Karpas-422 (cell line): Measurements from ENCODE around the gene SERINC5. TPM values are rescaled to one million over a fixed set of nuclear protein-coding genes. Genes with fewer than 3 reads are reported as not detected.
"Not testable (repeated sequence)": the region's sequence is repeated elsewhere in the genome, so short reads cannot be mapped to it uniquely, and the experiment has no call there.

Source experiments
- DNase-seq: peaks from one replicate; pipeline ENCODE4 v3.0.0-alpha.2; 2015
- H2AFZ ChIP-seq: fragments of 200-600 bp; sonication (generic); 2 replicates; pipeline ENCODE4 v1.6.1; 2014; ENCODE audit warnings: antibody characterized with exemption, low read length, mixed read lengths
- H3K27ac ChIP-seq: fragments of 200-600 bp; sonication (generic); 2 replicates; pipeline ENCODE4 v1.5.1; 2014; ENCODE audit warnings: mild to moderate bottlenecking, low read length, moderate library complexity
- H3K27me3 ChIP-seq: fragments of 200-600 bp; sonication (generic); 2 replicates; pipeline ENCODE4 v1.6.1; 2014; ENCODE audit warnings: low read length, mixed read lengths
- H3K36me3 ChIP-seq: fragments of 200-600 bp; sonication (generic); 2 replicates; pipeline ENCODE4 v1.6.1; 2014; ENCODE audit warnings: low read length, mixed read lengths; ENCODE audit not compliant: insufficient read depth
- H3K4me1 ChIP-seq: fragments of 200-600 bp; sonication (generic); 2 replicates; pipeline ENCODE4 v1.6.1; 2014; ENCODE audit warnings: mild to moderate bottlenecking, low read length, mixed read lengths
- H3K4me2 ChIP-seq: fragments of 200-600 bp; sonication (generic); 2 replicates; pipeline ENCODE4 v1.6.1; 2014; ENCODE audit warnings: low read length, low read depth, mild to moderate bottlenecking; ENCODE audit not compliant: poor library complexity, severe bottlenecking
- H3K4me3 ChIP-seq: fragments of 200-600 bp; sonication (generic); 2 replicates; pipeline ENCODE4 v1.5.1; 2014; ENCODE audit warnings: mild to moderate bottlenecking, antibody characterized with exemption, low read length, mixed read lengths
- H3K79me2 ChIP-seq: fragments of 200-600 bp; sonication (generic); 2 replicates; pipeline ENCODE4 v1.6.1; 2014; ENCODE audit warnings: mild to moderate bottlenecking, low read length, mixed read lengths
- H3K9ac ChIP-seq: fragments of 200-600 bp; sonication (generic); 2 replicates; pipeline ENCODE4 v1.6.0; 2014; ENCODE audit warnings: low read length
- H3K9me2 ChIP-seq: fragments of 200-600 bp; sonication (generic), shearing (Covaris generic); replicated peaks from 2 replicates; pipeline ENCODE4 v1.6.0; 2014; ENCODE audit warnings: mild to moderate bottlenecking, low read length, moderate library complexity; ENCODE audit not compliant: insufficient read depth
- H3K9me3 ChIP-seq: fragments of 300-700, 200-600 bp; sonication (generic); 2 replicates; pipeline ENCODE4 v1.6.1; 2014; ENCODE audit warnings: low read length, mixed read lengths
- H4K20me1 ChIP-seq: fragments of 200-600 bp; sonication (generic); 2 replicates; pipeline ENCODE4 v1.6.1; 2014; ENCODE audit warnings: mild to moderate bottlenecking, antibody characterized with exemption, low read length, low read depth; ENCODE audit not compliant: insufficient read depth
- total RNA-seq: library from RNA; depleted of rRNA; stranded (reverse); fragments of >200 nt; shearing (Covaris generic); gene quantifications from 2 replicates; pipeline ENCODE4 v1.2.3, GENCODE V29; 2014; ENCODE audit warnings: low replicate concordance

Gene SERINC5
- total RNA-seq, 1 experiment from 2014 or later = 4.4 TPM

GRCh38 chr5:80208381-80208780, 47.5 kb downstream of the SERINC5 start:
- Histone ChIP-seq H3K9me3 (no peaks in the 10 kb centered on the region), H3K9ac (no peak overlapping the region), H3K4me3 (no peak overlapping the region), H3K4me2 (no peak overlapping the region), H3K27ac (no peak overlapping the region), H4K20me1 (no peaks in the 10 kb centered on the region), H3K27me3 (no peaks in the 10 kb centered on the region), H3K4me1 (no peaks in the 10 kb centered on the region; the same call in 1 of the 2 replicates), H3K79me2 (no peaks in the 10 kb centered on the region), H3K36me3 (no peaks in the 10 kb centered on the region), H2AFZ (no peak overlapping the region), H3K9me2 (no peaks in the 10 kb centered on the region)
- DNase-seq = no peak

GRCh38 chr5:80207832-80208231, 48.0 kb downstream of the SERINC5 start:
- no peaks in the 10 kb centered on the region for H3K9me3 ChIP-seq
- no peaks in the 10 kb centered on the region for H3K27me3 ChIP-seq
- H3K9ac ChIP-seq = no peak overlapping the region
- H4K20me1 ChIP-seq = no peaks in the 10 kb centered on the region
- H2AFZ ChIP-seq = no peak overlapping the region
- no peak overlapping the region for H3K4me3 ChIP-seq
- H3K36me3 ChIP-seq = no peaks in the 10 kb centered on the region
- H3K9me2 ChIP-seq = no peaks in the 10 kb centered on the region
- no peak for DNase-seq
- no peaks in the 10 kb centered on the region for H3K79me2 ChIP-seq
- no peak overlapping the region for H3K4me2 ChIP-seq
- no peak overlapping the region for H3K27ac ChIP-seq
- H3K4me1 ChIP-seq = no peaks in the 10 kb centered on the region

GRCh38 chr5:80206282-80206681, 49.6 kb downstream of the SERINC5 start:
- H3K4me3 ChIP-seq = no peak overlapping the region
- H3K9me3 ChIP-seq = no peaks in the 10 kb centered on the region
- H3K4me2 ChIP-seq = no peak overlapping the region
- H3K36me3 ChIP-seq = no peaks in the 10 kb centered on the region
- H3K9me2 ChIP-seq = no peaks in the 10 kb centered on the region
- no peak for DNase-seq
- no peaks in the 10 kb centered on the region for H4K20me1 ChIP-seq
- no peaks in the 10 kb centered on the region for H3K79me2 ChIP-seq
- no peak overlapping the region for H3K9ac ChIP-seq
- H3K27me3 ChIP-seq = no peaks in the 10 kb centered on the region
- no peak overlapping the region for H2AFZ ChIP-seq
- no peak overlapping the region for H3K27ac ChIP-seq
- no peaks in the 10 kb centered on the region for H3K4me1 ChIP-seq

DNA sequence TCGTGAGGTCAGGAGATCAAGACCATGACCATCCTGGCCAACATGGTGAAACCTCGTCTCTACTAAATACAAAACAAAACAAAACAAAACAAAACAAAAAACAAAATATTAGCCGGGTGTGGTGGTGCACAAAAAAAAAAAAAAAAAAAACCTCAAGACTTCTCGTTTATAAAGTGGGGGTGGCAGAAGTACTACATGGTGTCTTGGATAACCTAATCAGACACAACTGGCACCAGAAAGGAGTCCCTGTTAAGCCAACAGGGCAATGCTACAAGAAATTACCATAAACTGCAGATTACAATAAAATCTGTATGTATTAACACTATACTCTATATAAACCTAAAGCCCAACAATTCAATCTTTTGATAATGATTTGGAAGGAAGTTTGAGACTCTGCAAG, 50.0 kb downstream of the SERINC5 start:
- no peaks in the 10 kb centered on the region for H3K79me2 ChIP-seq
- no peak overlapping the region for H3K4me2 ChIP-seq

DNA sequence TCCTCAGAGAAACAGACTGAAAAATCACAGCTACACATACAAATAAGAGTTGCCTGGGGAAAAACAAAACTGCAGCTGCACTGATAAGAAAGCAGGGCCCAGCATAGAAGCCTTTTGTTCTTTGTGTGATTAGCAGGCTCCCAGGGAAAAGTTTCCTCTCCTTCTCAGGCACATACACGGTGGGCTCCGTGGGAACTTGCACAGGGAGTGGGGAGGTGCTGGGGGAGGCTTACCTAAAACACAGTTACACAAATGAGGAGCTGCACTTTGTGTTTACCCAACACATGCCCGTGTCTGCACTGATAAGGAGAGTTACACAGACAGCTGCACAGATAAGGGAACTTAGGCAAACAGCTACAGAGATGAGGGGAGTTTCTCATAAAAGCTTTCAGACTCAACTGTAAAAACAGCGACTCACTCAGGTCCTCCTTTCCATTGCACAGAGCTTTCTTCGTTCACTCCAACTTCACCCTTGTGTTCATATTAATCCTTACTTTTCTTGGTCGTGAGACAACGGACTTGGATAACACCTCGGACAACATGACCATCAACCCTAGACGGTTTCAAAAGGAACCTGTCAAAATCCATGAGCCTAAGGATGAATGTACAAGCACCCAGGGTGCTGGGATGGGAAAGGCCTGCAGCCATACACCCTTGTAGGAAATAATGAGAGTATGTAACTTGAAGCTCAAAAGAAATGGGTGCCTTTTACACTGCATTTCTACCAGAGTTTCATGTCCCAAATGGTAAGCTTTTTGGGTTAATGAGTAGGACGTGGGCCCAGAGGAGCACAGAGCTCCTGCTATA, 50.8 kb downstream of the SERINC5 start:
- H3K9ac ChIP-seq = no peak overlapping the region
- no peaks in the 10 kb centered on the region for H3K36me3 ChIP-seq
- no peaks in the 10 kb centered on the region for H3K79me2 ChIP-seq
- no peaks in the 10 kb centered on the region for H3K9me2 ChIP-seq
- no peak overlapping the region for H3K4me3 ChIP-seq
- H4K20me1 ChIP-seq = no peaks in the 10 kb centered on the region
- no peak overlapping the region for H3K4me2 ChIP-seq
- no peaks in the 10 kb centered on the region for H3K27me3 ChIP-seq
- no peaks in the 10 kb centered on the region for H3K4me1 ChIP-seq
- DNase-seq = no peak
- H2AFZ ChIP-seq = no peak overlapping the region
- no peaks in the 10 kb centered on the region for H3K9me3 ChIP-seq
- no peak overlapping the region for H3K27ac ChIP-seq

More for the DNA sequence above, 50.0 kb downstream of the SERINC5 start:
- Histone ChIP-seq H3K9me2 (no peaks in the 10 kb centered on the region), H3K36me3 (no peaks in the 10 kb centered on the region), H3K27ac (no peak overlapping the region), H2AFZ (no peak overlapping the region), H4K20me1 (no peaks in the 10 kb centered on the region), H3K9me3 (no peaks in the 10 kb centered on the region), H3K4me1 (no peaks in the 10 kb centered on the region), H3K4me3 (no peak overlapping the region), H3K9ac (no peak overlapping the region), H3K27me3 (no peaks in the 10 kb centered on the region)
- no peak for DNase-seq

DNA sequence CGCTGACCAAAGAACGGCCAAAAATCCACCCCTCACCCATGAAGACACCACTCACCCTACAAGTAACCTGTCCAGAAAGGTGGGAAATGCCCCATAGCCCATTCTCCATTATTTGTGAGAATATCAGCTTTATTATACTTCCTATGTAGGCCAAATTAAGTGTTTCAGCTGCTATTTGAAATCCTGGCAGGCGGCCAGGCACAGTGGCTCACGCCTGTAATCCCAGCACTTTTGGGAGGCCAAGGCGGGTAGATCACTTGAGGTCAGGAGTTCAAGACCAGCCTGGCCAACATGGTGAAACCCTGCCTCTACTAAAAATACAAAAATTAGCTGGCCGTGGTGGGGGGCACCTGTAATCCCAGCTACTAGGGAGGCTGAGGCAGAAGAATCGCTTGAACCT, 54.1 kb downstream of the SERINC5 start:
- not testable (repeated sequence) for H3K27ac ChIP-seq, H3K4me3 ChIP-seq, H3K9me3 ChIP-seq, H3K79me2 ChIP-seq, H3K9ac ChIP-seq, H3K9me2 ChIP-seq, H3K4me1 ChIP-seq, H3K4me2 ChIP-seq, H2AFZ ChIP-seq, H3K27me3 ChIP-seq, H4K20me1 ChIP-seq, H3K36me3 ChIP-seq
- DNase-seq = peak; percentile 10

GRCh38 chr5:80198920-80199319, 56.9 kb downstream of the SERINC5 start:
- no peak for DNase-seq
- H3K4me2 ChIP-seq = no peak overlapping the region
- no peaks in the 10 kb centered on the region for H3K27me3 ChIP-seq
- no peaks in the 10 kb centered on the region for H3K36me3 ChIP-seq
- no peaks in the 10 kb centered on the region for H3K9me2 ChIP-seq
- H4K20me1 ChIP-seq = no peaks in the 10 kb centered on the region
- H3K27ac ChIP-seq = no peak overlapping the region
- no peaks in the 10 kb centered on the region for H3K4me1 ChIP-seq
- H3K4me3 ChIP-seq = no peak overlapping the region
- no peaks in the 10 kb centered on the region for H3K79me2 ChIP-seq
- H3K9me3 ChIP-seq = no peaks in the 10 kb centered on the region
- no peak overlapping the region for H3K9ac ChIP-seq
- H2AFZ ChIP-seq = no peak overlapping the region

DNA sequence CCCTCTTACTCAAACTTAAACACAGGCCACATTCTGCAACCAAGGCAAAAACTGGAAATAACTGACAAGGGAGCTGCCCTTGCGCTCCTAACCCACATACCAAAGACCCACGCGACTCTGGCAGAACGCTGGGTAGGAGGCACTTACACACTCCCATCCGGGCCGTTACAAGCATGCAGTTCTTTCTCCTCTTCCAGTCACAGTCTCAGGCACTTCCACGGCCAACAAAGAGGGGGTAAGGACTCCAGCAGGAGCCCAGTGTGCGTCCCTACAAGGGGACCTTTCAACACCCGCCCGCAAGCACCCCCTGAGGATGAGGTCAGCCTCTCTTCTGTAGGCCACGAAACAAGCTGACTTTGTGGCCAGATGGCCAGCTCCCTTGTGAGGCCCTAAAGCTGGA, 57.4 kb downstream of the SERINC5 start:
- Histone ChIP-seq H3K36me3 (no peaks in the 10 kb centered on the region), H3K4me2 (no peak overlapping the region), H3K27me3 (no peaks in the 10 kb centered on the region), H4K20me1 (no peaks in the 10 kb centered on the region), H2AFZ (no peak overlapping the region), H3K9ac (no peak overlapping the region), H3K4me3 (no peak overlapping the region), H3K4me1 (no peaks in the 10 kb centered on the region), H3K9me2 (no peaks in the 10 kb centered on the region), H3K9me3 (no peaks in the 10 kb centered on the region), H3K79me2 (no peaks in the 10 kb centered on the region), H3K27ac (no peak overlapping the region)
- DNase-seq = no peak
